GM18909 (cell line): ENCODE results near the gene IL21.

Source experiments
- ATAC-seq: cut with Tn5 transposase; IDR thresholded peaks from one replicate; pipeline ENCODE4 v1.9.1; 2021; ENCODE audit warnings: mild to moderate bottlenecking; ENCODE audit not compliant: unreplicated experiment, poor library complexity

IL21 gene

DNA sequence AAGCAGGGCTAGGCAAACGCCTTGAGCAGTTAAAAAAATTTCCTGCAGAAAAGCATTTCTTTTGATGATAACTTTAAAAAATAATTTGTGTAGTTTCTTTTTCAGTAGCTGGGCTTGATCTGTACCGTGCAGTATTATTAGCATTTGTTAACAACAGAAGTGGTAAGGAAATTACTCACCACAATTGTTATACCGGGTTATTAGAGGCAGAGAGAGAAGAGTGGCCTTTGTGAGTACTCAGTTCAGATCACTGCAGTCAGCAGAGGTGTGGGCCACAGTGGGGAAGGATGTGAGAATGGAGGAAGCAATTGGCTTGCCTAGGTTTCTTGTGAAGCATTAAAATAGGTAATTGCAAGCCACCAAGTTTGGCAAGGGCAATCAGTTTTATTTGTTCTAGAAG, 14.3 kb upstream of the IL21 start:
- no peak for ATAC-seq

DNA sequence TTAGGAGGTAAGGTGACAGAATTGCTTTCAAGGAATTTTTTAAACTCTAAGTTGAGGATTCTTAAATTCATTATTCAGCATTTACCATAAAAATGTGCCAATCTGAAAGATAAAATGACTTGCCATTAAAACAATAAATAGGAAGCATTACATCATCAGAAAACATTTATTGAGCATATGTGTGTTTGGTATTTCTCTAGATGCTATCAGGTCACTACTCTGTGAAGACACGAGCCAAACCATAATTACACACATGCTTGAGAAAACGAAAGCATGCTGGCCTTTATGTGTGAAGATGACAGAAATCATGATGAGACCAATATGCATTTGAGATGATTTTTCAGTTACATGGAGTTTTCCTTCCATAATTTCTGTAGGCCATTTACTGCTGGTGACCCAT, 12.3 kb upstream of the IL21 start:
- ATAC-seq, result no peak

DNA sequence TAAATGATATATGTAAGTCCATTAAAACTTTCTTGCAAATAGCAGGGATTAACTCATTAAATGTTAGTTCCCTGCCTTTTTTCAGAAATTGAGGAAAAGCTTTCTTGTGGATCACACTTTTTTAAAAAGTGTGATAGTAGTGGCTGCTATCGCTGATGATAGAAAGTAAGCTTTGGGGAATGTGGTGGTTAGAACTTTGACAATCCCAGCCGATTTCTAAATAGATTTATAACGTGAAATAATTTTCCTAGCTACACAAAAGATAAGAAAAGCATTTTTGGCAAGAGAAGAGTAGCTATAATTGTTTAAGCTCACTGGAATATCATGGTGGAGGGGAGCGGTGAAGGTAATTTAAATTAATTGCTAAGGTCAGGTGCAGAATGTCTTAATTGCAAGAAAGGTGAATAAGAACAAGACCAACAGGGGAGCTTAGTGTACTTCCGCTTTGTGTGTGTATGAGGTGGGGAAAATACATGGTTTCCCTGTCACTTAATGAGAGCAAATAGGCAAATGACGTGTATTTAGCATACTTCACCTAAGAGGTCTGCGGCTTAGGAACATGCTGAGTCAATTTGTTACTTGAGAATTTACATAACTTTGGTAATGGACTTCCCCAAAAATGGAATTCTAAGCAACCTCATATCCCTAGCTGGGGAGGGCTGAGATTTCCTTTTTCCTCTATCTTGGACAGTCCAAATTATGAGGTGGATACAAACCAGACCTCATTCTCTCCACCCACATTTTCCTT, 11.7 kb upstream of the IL21 start:
- ATAC-seq, result peak; percentile 84

DNA sequence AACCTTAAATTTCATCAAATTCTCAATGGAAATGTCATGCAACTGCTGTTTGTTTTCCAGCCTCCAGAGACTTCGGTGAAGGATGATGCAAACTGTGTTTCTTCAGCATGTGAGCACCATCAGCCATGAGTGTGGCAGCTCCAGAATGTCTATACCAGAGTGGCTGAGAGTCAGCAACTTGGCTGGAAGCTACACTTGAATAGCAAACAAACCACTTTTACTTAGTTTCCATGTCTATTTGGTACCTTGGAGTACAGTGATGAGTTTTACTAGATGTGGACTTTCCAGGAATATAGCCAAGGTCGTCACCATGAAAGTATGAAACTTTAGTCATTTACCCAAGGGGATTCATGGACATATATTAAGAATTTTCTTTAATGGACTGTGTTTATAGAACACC, 4.3 kb upstream of the IL21 start:
- ATAC-seq, result no peak

DNA sequence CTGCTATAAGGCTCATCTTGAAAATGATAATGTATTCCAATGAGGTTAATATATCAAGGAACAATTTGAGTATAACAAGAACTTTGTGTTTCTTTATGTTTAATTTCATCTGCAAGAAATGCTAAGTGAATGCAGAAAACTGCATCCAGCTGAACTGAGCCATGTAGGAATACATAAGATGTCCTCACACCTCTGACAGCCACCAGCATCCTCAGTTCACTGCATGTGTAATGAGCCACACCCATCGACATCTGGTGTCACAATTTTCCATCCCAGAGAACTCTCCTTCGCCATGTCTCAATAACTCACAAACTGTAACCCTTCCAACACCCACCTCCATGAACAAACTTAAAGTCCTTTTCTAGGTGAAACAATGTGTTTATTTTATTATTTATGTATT, 3.3 kb upstream of the IL21 start:
- no peak for ATAC-seq

DNA sequence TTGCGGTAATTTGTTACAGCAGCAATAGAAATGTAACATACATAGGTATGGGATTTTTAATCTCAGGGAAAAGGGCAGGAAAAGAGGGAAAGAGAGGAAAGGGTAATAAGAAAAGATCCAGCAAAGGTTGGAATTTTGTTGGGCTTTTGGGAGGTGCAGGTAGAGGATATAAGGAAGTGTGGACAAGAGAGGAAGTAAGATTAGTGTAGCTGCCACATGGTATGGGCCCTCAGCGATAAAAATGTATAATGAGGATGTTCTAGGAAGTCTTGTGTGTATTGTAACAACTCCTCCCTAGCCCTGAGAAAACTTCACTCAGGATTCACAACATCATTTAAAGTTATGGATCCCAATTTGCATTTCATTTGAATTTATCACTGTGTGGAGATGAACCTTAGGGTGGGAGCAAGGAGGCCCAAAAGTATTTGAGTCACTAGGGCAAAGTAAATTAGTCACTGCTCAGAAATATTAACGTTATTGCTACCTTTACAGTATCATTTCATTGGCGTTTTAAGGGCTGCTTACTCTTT, 2.8 kb upstream of the IL21 start:
- ATAC-seq, result no peak

DNA sequence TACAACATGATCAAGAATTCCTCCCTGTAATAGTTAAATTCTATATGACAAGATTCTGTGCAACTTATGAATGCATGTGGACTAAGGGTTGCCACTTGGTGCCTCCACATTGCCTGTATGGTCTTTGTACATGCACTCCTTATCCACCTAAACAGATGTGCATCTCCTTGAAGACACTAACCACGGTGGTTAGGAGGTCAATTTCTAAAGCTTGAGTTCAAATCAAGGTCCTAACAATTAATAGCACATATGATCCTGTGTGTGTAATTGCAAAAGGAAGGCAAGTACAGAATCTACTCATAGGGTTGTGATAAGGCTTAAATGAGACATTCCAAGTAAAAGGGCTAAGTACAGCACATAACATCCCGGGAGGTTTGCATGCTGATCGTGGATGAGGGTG, 1.5 kb upstream of the IL21 start:
- no peak for ATAC-seq

DNA sequence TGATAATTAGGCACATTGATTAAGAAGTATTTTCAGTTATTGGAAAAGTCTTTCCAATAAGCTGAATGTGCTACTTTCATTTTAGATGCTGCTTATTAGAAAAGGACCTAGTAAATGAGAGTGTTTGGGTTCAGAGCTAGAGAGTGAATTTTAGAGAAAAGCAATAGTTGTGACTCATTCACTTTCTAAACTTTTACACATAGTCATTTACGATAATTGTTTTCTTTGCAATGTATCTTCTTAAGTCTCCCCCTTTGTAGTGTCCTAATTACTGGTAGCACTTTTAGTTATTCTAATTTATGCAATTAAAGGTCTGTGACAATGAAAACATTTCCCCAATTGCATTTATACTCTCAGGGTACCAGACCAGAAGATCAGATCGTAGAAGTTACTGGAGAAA, 1.3 kb downstream of the IL21 start:
- no peak for ATAC-seq

DNA sequence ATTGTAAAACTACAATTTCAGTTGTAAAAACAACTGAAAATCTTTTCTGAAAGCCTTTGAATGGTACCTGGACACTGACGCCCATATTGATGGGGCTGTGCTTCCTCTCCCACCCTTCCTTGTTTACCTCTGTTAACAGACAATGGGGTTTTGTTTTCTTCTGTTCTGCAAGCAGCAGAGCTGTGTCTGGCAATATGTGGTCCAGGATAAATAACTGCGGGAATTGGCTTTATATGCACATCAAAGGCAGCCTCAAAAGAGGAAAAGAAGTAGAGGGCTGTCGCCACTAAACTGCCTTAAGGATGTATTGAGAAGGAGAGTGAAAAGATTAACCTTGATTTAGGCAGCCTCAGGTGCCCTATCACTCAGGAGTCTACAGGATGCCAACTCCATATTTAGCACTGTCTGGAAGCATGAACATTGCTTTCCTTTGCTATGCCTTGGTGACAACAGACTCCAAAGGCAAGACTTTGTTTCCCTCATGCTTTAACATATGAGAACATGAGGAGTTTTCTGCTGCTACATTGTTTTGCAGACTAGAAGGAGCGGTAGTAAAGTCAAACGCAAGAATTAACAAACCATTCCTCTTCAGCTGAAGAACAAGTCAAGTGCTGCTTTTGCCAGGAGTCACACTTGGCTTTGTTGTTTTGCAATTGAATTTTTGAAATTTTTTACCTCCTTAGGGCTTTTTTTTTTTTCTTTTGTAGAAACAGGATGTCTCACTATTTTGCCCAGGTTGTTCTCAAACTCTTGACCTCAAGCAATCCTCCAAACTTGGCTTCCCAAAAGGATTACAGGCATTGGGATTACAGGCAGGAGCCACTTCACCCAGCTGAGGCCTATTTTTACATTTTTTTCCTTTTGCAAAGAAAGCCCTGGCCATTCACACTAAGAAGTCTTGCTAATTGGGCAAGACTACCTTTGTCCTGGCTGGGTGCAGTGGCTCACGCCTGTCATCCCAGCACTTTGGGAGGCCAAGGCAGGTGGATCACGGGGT, 3.0 kb downstream of the IL21 start:
- no peak for ATAC-seq

DNA sequence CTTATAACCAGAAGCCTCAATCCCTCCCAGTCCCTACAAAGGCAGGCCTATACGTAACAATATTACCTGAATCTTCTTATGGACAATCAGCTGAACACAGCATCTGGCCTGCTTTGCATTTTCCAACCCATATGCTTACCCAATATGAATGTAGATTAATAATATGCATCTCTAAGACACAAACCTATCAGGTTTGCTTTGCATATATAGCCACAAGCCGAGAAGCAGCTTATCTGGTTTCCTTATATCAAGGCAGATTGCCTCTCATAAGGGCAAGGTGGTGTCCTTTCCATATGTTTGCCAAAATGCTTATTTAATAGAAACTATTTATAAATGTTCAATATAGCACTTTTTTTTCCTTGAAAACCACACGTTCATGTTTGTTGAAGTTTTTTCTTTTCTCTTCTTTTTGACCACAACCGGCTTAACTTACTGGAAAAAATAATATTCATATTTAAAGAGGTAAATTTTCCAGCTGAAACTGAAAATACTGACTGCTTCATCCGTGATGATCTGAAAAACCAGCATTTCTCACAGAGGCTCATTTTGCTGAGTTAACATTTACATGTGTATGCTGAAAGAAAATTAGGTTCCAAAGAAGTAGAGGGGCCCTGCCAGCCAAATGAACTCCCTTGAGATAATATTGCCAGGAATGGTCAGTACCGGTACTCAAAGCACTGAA, 3.8 kb downstream of the IL21 start:
- ATAC-seq, result no peak

DNA sequence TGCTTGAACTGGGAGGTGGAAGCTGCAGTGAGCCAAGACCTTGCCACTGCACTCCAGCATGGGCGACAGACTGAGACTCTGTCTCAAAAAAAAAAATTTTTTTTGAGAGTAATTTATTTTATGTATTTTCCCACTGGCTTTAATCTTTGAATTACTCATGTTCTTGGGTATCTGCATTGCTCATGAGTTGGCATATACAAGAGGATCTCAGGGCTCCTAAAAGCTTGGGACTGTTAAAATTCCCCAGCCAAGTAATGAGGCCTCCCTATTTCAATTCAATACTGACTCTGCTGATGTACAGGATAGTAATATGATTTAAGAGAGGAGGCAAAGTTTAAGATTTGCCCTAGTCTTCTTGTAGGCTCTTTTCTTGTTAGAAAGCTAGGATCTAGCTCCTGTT, 6.2 kb downstream of the IL21 start:
- no peak for ATAC-seq

DNA sequence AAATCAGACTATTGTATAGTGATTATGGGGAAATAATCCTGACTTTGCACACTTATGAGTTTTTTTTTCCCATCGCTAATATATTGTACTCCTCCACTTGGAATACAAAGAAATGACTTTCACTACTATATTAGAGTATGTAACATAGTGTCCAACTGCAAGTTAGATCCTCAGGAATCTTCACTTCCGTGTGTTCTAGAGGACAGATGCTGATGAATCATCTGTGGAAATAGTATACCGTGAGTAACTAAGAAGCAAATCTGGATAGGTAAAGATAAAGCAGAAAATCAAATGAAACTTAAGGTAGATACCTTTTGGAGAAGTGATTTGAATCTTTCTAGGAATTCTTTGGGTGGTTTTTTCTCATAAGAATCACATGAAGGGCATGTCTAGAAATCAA, 8.3 kb downstream of the IL21 start:
- no peak for ATAC-seq

DNA sequence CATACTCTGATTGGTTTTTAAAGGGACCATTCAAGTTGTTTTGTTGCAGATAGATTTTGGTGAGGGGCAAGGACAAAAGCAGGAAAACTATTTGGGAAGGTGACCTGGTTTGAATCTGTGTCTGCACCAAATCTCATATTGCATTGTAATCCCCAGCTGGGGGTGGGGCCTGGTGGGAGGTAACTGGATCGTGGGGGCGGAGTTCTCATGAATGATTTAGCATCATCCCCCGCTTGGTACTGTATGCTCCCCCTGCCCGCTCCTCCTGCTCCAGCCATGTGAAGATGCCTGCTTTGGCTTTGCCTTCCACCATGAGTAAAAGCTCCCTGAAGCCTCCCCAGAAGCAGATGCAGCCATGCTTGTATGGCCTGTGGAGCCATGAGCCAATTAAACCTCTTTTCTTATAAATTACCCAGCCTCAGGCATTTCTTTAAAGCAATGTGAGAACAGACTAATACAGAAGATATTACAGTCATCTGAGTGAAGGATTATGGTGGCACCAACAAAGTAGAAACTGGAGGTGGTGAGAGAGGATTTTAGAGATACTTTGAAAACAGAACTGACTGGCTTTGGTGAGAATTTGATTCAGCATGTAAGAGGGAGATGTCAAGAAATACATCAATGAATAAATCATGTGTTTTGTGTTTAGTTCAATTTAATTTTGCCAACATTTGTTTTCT, 14.4 kb downstream of the IL21 start:
- ATAC-seq, result no peak

DNA sequence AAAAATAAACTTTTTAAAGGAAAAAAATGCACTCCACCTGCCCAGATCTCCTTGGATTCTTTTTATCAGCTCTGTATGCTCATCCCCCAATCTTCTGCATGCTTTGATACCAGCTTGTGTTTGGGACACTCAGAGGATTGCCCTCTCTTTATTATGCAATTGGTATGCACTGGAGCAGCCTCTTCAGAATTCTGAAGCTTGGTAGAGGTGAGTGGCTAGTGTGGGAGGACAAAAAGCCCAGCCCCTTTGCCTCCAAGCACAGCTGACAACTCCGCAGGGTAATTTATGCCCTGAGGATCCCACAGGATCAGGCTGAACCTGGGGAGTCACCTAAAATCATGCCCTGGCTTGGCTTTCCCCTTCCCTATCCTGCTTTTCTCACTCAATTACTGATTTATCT, 16.7 kb downstream of the IL21 start:
- ATAC-seq, result no peak

DNA sequence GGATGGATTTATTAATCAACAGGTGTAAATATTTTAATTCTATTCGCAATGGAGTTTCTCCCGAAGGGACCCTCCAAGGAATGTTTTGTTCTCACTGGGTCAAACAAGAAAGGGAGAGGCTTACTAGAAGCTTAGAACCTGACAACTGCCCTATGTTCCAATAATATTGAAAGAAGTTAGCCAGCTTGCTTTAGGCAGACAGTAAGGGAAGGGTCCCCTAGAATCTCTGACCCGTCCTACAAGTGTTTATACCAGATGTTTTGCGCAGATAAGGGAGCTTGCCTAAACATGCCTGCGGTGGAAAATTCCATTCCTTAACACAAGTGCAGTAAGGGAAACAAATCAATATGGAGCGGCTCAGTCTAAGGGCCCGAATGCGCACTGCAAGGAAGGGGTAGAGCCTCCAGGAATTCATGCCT, 17.7 kb downstream of the IL21 start:
- no peak for ATAC-seq

DNA sequence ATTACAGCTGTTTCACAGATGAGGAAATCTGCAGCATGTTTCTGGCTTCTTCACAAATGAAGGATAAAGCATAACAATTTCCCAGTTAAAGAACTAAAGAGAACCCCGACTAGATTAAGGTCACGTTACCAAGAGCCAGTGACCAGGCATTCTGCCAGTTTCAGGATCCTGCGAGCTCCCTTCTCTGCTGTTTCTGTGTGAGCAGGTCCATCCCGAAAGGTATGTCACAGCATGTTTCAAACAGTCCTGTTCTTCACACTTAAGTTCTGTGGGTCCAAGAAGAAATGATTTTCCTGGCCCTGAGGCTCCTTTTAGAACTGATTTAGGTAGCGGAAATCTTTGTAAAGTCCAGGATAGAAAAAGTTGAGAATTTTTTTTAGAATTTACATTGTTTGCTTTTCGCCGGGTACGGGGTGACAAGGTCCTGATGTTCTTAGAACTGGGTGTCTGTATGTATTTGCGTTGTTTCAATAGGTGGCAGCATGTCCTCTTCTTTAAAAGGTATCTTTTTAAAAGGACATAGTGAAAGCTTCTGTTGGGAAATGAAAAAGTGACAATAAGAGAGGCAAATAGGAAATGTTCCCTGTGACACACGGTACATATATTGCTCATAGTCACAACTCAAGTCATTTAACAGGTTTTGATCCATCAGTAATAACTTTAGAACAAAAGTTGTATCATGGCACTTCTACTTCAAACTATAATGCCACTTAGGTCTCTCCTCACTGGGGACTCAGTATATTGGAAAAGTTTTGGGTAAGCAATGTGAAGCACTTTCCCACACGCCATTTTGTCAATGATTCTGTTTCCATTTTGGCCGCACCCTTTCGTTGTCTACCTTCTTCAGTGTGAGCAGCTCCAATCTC, 18.4 kb downstream of the IL21 start:
- ATAC-seq, result no peak

DNA sequence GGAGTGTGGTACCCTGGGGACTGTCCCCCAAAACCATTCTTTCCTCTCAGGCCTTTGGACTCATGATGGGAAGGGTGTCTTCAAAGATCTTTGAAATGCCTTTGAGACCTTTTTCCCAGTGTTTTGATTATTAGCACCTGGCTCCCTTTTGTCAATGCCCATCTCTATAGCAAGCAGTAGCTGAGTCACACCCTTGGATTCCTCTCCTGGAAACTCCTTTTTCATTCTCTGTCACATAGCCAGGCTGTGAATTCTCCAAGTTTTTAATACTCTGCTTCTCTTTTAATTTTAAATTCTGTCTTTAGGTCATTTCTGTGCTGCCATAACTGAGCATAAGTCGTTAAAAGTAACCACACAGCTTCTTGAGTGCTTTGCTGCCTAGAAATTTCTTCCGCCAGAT, 29.7 kb downstream of the IL21 start:
- ATAC-seq, result no peak

DNA sequence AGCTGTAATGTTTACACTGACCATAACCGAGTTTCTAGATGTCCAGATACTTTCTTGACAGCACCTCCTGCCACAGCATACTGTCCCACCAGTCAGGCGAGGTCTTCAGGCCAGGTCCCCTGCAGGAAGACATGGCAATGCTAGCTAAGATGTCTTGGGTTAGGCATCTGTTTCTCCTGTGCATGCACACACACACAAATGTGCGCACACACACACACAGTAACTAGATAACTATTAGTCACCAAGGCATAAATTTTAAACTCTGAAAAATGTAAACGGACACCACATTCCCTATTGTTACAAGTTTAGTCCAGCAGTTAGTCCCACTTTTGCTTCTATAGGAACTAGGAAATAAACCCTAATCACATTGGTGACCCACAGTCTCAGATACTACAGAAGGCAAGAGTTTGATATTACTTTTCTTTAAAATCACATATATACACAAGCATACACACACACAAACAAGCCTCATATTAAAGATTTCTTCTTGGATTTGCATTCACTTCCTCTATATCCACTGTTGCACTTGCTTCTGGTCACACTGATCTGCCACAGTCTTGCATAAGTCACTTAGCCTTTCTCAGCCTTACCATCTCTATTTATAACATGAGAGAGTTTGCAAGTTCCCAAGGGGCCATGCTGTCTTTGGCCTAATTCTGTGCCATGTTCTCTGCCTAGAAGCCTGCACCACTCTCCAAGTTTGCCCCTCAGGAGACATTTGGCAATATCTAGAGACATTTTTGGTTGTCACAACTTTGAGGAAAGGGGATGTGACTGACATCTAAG, 32.2 kb downstream of the IL21 start:
- ATAC-seq, result no peak

DNA sequence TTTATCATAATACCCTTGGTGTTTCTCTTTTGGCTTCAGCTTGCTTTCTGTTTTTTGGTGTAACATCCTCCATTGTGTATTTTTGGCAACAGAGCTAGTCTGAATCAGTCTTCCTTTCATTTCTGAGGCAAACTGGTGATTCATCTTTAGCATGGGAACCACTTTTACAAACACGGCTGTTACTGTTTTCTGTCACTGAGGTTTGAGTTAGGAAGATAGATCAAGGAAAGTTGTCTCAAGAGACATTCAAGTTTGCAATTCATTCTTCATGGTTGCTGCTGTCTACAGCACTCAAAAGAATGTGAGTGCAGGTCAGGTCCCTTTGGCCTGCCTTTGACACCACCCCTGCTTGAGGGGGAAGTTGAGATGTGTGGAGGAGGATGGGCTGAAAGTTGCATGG, 36.3 kb downstream of the IL21 start:
- ATAC-seq, result no peak
